Endothelial cell of umbilical vein (primary cell): ENCODE measurements around the gene MYH7. TPM values are rescaled to one million over a fixed set of nuclear protein-coding genes. Genes with fewer than 3 reads are reported as not detected.

Experiments
- BruUV-seq: library from RNA; stranded (reverse); fragments of 400-500 nt; replicated peaks from 2 replicates; lab custom pipeline; 2021; lab: Mats Ljungman, UMichigan
- CTCF ChIA-PET: fragments of 300-600, 350-600 bp; sonication (Branson Sonifier 250); formaldehyde crosslinking; loops from one replicate; lab custom pipeline; 2021; ENCODE audit warnings: antibody characterized with exemption, inconsistent platforms; lab: Charles Lee
- POLR2A ChIA-PET: fragments of 300-600, 350-600 bp; sonication (Branson Sonifier 250); formaldehyde crosslinking; loops from one replicate; lab custom pipeline; 2021; ENCODE audit warnings: antibody characterized with exemption, inconsistent platforms; lab: Charles Lee
- DNase-seq: peaks from one replicate; pipeline ENCODE4 v3.0.0-alpha.2; 2011; ENCODE audit warnings: low read depth, low spot score
- FAIRE-seq: peaks from 2 replicates; lab custom pipeline; 2011; peaks lifted over from hg19 to GRCh38; lab: Jason Lieb, UNC
- H2AFZ ChIP-seq: 2 replicates; pipeline ENCODE4 v1.6.0; 2012; ENCODE audit warnings: low read depth, low read length, control low read depth, inconsistent platforms
- H3K27ac ChIP-seq: 2 replicates; pipeline ENCODE4 v1.5.1; 2011; ENCODE audit warnings: low read depth, mild to moderate bottlenecking, control low read depth, low read length, moderate library complexity; ENCODE audit not compliant: insufficient read depth
- H3K27me3 ChIP-seq, 2 experiments: 2 replicates each; pipeline versions ENCODE4 v1.6.0 to v1.6.1; 2011; ENCODE audit warnings: low read length in 2 of 2, mixed read lengths in 1 of 2; ENCODE audit not compliant: control insufficient read depth in 2 of 2, insufficient read depth in 2 of 2
- H3K36me3 ChIP-seq, 2 experiments: 2 replicates in 1 of 2; 3 replicates in 1 of 2; pipeline ENCODE4 v1.5.1; 2011; ENCODE audit warnings: low read length in 2 of 2, mild to moderate bottlenecking in 1 of 2, moderate library complexity in 1 of 2; ENCODE audit not compliant: control insufficient read depth in 2 of 2, insufficient read depth in 2 of 2; ENCODE audit errors: extremely low read depth in 1 of 2
- H3K4me1 ChIP-seq: 3 replicates; pipeline ENCODE4 v1.5.1; 2011; ENCODE audit warnings: mild to moderate bottlenecking, low read length; ENCODE audit not compliant: control insufficient read depth, insufficient read depth; ENCODE audit errors: extremely low read depth
- H3K4me2 ChIP-seq: 2 replicates; pipeline ENCODE4 v1.6.1; 2011; ENCODE audit warnings: low read length, control low read depth, mixed read lengths; ENCODE audit not compliant: insufficient read depth
- H3K4me3 ChIP-seq, 3 experiments: fragments of 200-600 bp in 1 of 3; sonication (generic), shearing (Covaris generic) in 1 of 3; replicated peaks in 1 of 3; 2 replicates each; pipeline ENCODE4 v1.5.1; 2011 to 2016; ENCODE audit warnings: control low read depth in 3 of 3, low read length in 3 of 3, mild to moderate bottlenecking in 2 of 3, inconsistent platforms in 1 of 3, low read depth in 1 of 3, moderate library complexity in 1 of 3; ENCODE audit not compliant: insufficient read depth in 1 of 3
- H3K79me2 ChIP-seq: 2 replicates; pipeline ENCODE4 v1.6.0; 2012; ENCODE audit warnings: low read length, inconsistent platforms; ENCODE audit not compliant: control insufficient read depth, insufficient read depth
- H3K9ac ChIP-seq: replicated peaks from 2 replicates; pipeline ENCODE3; 2011; ENCODE audit warnings: low read length, control low read depth; ENCODE audit not compliant: insufficient read depth; ENCODE audit errors: extremely low read depth
- H3K9me1 ChIP-seq: replicated peaks from 3 replicates; pipeline ENCODE4 v1.6.0; 2011; ENCODE audit warnings: mild to moderate bottlenecking, low read length; ENCODE audit not compliant: control insufficient read depth, insufficient read depth; ENCODE audit errors: extremely low read depth
- H3K9me3 ChIP-seq: replicated peaks from 2 replicates; pipeline ENCODE4 v1.5.1; 2012; ENCODE audit warnings: low read length, inconsistent platforms; ENCODE audit not compliant: control insufficient read depth, insufficient read depth
- H4K20me1 ChIP-seq: replicated peaks from 2 replicates; pipeline ENCODE3; 2011; ENCODE audit warnings: mild to moderate bottlenecking, low read length; ENCODE audit not compliant: control insufficient read depth, insufficient read depth; ENCODE audit errors: extremely low read depth
- EZH2 ChIP-seq: IDR thresholded peaks from 2 replicates; pipeline ENCODE4 v1.6.1; 2012; ENCODE audit warnings: borderline replicate concordance, low read depth, mild to moderate bottlenecking, moderate library complexity, low read length, inconsistent platforms; ENCODE audit not compliant: severe bottlenecking
- FOS ChIP-seq: IDR thresholded peaks from 2 replicates; pipeline ENCODE4 v1.6.1; 2011; ENCODE audit warnings: mild to moderate bottlenecking, low read length, moderate library complexity, borderline replicate concordance; ENCODE audit not compliant: insufficient read depth
- GATA2 ChIP-seq: IDR thresholded peaks from 2 replicates; pipeline ENCODE4 v1.7.0; 2011; ENCODE audit warnings: low read depth, mild to moderate bottlenecking, moderate library complexity, mixed read lengths, low read length; ENCODE audit not compliant: insufficient read length, insufficient read depth
- JUN ChIP-seq: IDR thresholded peaks from 2 replicates; pipeline ENCODE4 v1.6.1; 2011; ENCODE audit warnings: borderline replicate concordance, low read depth; ENCODE audit not compliant: insufficient read length, insufficient read depth
- MAX ChIP-seq: IDR thresholded peaks from 2 replicates; pipeline ENCODE4 v1.6.1; 2011; ENCODE audit not compliant: insufficient read depth, insufficient read length
- MYC ChIP-seq: IDR thresholded peaks from one replicate; pipeline ENCODE4 v1.6.1; 2011; ENCODE audit warnings: mild to moderate bottlenecking, low read depth, low read length
- POLR2A ChIP-seq: IDR thresholded peaks from 2 replicates; pipeline ENCODE4 v1.6.1; 2012; ENCODE audit warnings: low read depth, mild to moderate bottlenecking, control low read depth, low read length
- POLR2AphosphoS5 ChIP-seq: IDR thresholded peaks from 2 replicates; pipeline ENCODE4 v1.6.1; 2012; ENCODE audit warnings: low read depth, mild to moderate bottlenecking, control low read depth, low read length, moderate library complexity; ENCODE audit not compliant: insufficient read depth
- dilution Hi-C: fragments of 300-500 bp; cut with MboI; formaldehyde crosslinking; loops from one replicate; pipeline ENCODE4 v1.15.0; 2019; ENCODE audit warnings: low sequenced_read_pairs; ENCODE audit not compliant: extremely low pct_ligation_motif_present
- intact Hi-C: fragments of 100-400 bp; cut with micrococcal nuclease; formaldehyde crosslinking; loops from one replicate; pipeline ENCODE4 v1.10.0; 2022
- polyA plus RNA-seq, 4 experiments: library from polyadenylated mRNA; depleted of rRNA in 3 of 4; stranded (reverse) in 3 of 4; unstranded in 1 of 4; fragments of >200 nt; gene quantifications; 2 replicates each; pipeline versions ENCODE4 v1.2.1 to v1.2.3, GENCODE V29; 2011 to 2012; ENCODE audit warnings: missing spikeins in 1 of 4
- total RNA-seq: library from RNA; stranded (reverse); gene quantifications from 2 replicates; pipeline ENCODE4 v1.2.3, GENCODE V29; 2021
- TF ChIP-seq, protein P1 (sequence below), 2 donors: IDR thresholded peaks; 1 replicate in 1 of 2; 2 replicates in 1 of 2; pipeline ENCODE4 v1.5.1; 2011; ENCODE audit warnings: low read length in 2 of 2, mild to moderate bottlenecking in 2 of 2, moderate library complexity in 2 of 2, control low read depth in 1 of 2, inconsistent platforms in 1 of 2, low read depth in 1 of 2; ENCODE audit not compliant: insufficient read depth in 1 of 2; ENCODE audit errors: extremely low read depth in 1 of 2

The MYH7 gene
- total and polyA plus RNA-seq, 2 donors (not counting 3 experiments of a cell fraction or from before 2014, with no cell fraction given): not detected

DNA sequence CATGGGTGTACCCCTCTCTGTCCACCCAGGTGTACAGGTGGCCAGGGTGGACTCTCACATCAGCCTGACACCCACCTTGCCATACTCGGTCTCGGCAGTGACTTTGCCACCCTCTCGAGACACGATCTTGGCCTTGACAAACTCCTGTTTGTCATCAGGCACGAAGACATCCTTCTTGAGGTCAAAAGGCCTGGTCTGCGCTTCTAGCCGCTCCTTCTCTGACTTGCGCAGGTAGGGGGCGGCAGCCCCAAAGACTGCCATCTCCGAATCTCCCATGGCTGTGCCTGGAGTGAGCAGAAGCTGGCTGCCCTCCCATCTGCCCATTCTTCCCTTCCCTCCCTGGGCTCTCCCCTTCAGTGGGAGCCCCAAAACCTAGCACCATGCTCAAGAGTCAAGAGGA, 2.0 kb downstream of the MYH7 start:
- Histone ChIP-seq H3K4me3 (no peak overlapping the region), H3K4me2 (no peak overlapping the region), H3K9me1 (no peaks in the 10 kb centered on the region), H3K36me3 (no peaks in the 10 kb centered on the region), H4K20me1 (no peaks in the 10 kb centered on the region), H3K4me1 (no peaks in the 10 kb centered on the region), H3K27me3 (no peaks in the 10 kb centered on the region), H3K9me3 (no peaks in the 10 kb centered on the region), H2AFZ (no peak overlapping the region), H3K27ac (no peak overlapping the region), H3K79me2 (no peaks in the 10 kb centered on the region), H3K9ac (no peak overlapping the region)
- POLR2A ChIA-PET: no interaction called here
- intact Hi-C loops (no loop called here), dilution Hi-C loops (no loop called here)
- CTCF ChIA-PET: no interaction called here
- BruUV-seq: no TSS peak
- FAIRE-seq (no peak), DNase-seq (no peak)
- TF ChIP-seq, protein P1, sequence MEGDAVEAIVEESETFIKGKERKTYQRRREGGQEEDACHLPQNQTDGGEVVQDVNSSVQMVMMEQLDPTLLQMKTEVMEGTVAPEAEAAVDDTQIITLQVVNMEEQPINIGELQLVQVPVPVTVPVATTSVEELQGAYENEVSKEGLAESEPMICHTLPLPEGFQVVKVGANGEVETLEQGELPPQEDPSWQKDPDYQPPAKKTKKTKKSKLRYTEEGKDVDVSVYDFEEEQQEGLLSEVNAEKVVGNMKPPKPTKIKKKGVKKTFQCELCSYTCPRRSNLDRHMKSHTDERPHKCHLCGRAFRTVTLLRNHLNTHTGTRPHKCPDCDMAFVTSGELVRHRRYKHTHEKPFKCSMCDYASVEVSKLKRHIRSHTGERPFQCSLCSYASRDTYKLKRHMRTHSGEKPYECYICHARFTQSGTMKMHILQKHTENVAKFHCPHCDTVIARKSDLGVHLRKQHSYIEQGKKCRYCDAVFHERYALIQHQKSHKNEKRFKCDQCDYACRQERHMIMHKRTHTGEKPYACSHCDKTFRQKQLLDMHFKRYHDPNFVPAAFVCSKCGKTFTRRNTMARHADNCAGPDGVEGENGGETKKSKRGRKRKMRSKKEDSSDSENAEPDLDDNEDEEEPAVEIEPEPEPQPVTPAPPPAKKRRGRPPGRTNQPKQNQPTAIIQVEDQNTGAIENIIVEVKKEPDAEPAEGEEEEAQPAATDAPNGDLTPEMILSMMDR (IDR thresholded peaks at IDR 0.05; ENCODE audit: extremely low read depth in 1 of 2, insufficient read depth in 1 of 2, low read depth in 1 of 2, low read length in 2 of 2): no peak
- TF ChIP-seq FOS (no peak), JUN (no peak), POLR2A (no peak), POLR2AphosphoS5 (no peak), GATA2 (no peak)

- Histone ChIP-seq H2AFZ (no peak overlapping the region), H4K20me1 (no peaks in the 10 kb centered on the region), H3K4me3 (no peak overlapping the region), H3K4me1 (no peaks in the 10 kb centered on the region), H3K27ac (no peak overlapping the region), H3K9me1 (no peaks in the 10 kb centered on the region), H3K9ac (no peak overlapping the region), H3K36me3 (no peaks in the 10 kb centered on the region), H3K27me3 (no peaks in the 10 kb centered on the region), H3K4me2 (no peak overlapping the region), H3K79me2 (no peaks in the 10 kb centered on the region), H3K9me3 (no peaks in the 10 kb centered on the region)
- TF ChIP-seq JUN: no peak
- no peak for TF ChIP-seq FOS
- TF ChIP-seq, protein P1 (IDR thresholded peaks at IDR 0.05; ENCODE audit: extremely low read depth in 1 of 2, insufficient read depth in 1 of 2, low read depth in 1 of 2, low read length in 2 of 2): no peak
- no peak for TF ChIP-seq MAX
- TF ChIP-seq POLR2AphosphoS5: no peak
- TF ChIP-seq POLR2A: no peak
- no peak for TF ChIP-seq EZH2
- no peak for TF ChIP-seq MYC
- TF ChIP-seq GATA2: no peak
- dilution Hi-C loops (no loop called here), intact Hi-C loops (no loop called here)
- FAIRE-seq: no peak
- BruUV-seq: no TSS peak
- POLR2A ChIA-PET: no interaction called here
- CTCF ChIA-PET: no interaction called here
- DNase-seq: no peak
These were observed 2.5 kb downstream of the MYH7 start for GRCh38 chr14:23432946-23433345.
